GM12892 (cell line): ENCODE measurements around the gene STK39.

Experiments used
- POLR2A ChIP-seq: IDR thresholded peaks from 2 replicates; pipeline ENCODE4 v1.6.1; 2011; ENCODE audit warnings: low read depth, low read length, control low read depth
- POLR2AphosphoS5 ChIP-seq: IDR thresholded peaks from 2 replicates; pipeline ENCODE4 v1.6.1; 2011; ENCODE audit warnings: low read depth, low read length, control low read depth

- TF ChIP-seq POLR2A: no peak
- no peak for TF ChIP-seq POLR2AphosphoS5
These were observed 255.1 kb downstream of the STK39 start for GRCh38 chr2:167992278-167992677.
